Inferior parietal cortex (tissue), 1 donor: Measurements from ENCODE around the gene FAM9A.
A peak's percentile ranks its signal among the peaks of the same experiment; 100 is the strongest.

Source experiments
- DNase-seq: peaks from one replicate; pipeline ENCODE4 v3.0.0-alpha.2; 2016; ENCODE audit errors: extremely low spot score

FAM9A gene

DNA sequence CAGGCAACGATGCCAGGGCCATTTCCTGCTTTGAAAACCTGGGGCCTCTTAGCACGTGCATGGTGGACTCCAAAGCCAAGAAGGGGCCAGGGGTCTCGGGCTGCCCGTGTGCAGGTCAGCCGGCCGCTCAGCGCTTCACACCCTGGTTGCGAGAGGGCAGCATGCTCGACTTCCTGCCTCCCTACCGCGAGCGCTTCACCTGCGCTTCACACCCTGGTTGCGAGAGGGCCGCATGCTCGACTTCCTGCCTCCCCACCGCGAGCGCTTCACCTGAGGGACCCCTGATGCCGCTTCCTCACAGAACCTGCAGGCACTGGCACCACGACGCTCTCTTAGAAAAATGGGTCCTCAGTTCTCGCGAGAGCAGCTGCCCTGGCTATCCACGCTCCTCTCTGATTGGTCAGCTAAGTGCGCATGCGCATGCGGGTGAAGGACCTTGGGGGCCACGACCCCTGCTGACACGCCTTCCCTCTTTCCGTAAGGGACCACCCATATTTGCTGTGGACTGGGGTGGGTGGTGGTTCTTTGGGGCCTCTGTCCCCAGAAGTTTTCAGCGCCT, at the start of gene FAM9A:
TSS of gene FAM9A (minus strand) at position 343 of the 559 bp plus-strand sequence. CDS start 1,212 bp downstream, outside the sequence.
- DNase-seq = no peak

DNA sequence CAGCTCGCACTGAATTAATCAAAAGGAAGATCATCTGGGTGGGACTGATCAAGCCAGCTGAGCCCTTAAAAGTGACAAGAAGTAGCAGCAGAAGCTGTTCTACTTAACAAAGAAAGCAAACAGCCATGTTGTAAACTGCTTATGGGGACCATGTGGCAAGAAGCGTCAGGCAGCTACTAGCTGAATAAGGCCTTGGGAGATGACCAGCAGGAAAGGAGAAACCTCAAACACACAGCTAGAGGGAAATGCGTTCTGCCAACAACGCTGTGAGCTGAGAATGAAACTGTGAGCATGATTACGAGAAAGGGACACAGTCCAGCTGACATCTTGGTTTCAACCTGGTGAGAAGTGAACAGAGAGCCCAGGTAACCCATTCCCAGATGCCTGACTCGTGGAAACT, 49.3 kb upstream of the FAM9A start:
- DNase-seq = no peak

DNA sequence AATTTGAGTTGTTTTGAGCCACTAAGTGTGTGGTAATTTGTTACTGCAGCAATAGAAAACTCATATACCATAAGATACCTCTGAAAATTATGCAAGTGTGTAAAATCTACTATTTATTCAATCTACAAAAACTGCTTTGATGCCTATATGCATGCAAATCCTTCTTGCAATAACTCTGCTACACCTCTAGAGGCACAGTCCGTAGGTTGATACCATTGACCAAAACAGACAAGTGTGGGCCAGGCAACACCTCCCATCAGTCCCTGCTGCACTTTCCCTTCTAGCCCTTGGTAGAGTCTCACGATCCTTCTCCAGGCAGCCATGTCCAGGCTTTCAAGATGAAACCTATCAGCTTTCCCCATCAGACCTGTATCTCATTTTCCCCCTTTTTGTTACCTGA, 48.8 kb upstream of the FAM9A start:
- no peak for DNase-seq

DNA sequence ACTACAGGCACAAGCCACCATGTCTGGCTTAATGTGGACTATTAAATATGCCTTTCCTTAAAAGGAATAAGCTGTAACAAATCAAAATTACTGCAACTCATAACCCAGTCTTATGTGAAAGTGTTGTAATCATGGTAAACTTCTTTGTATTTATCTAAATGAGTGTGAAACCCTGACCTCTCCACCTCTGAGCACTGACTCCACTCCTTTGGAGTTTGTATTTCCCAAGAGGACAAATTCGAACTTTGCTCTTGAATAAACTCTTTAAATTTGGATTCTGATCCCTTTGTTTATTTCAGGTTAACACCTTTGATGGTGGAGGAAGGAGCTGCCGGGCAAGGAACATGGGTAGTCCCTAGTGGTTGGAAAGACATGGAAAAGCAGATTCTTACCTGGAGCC, 48.3 kb upstream of the FAM9A start:
- DNase-seq = no peak

DNA sequence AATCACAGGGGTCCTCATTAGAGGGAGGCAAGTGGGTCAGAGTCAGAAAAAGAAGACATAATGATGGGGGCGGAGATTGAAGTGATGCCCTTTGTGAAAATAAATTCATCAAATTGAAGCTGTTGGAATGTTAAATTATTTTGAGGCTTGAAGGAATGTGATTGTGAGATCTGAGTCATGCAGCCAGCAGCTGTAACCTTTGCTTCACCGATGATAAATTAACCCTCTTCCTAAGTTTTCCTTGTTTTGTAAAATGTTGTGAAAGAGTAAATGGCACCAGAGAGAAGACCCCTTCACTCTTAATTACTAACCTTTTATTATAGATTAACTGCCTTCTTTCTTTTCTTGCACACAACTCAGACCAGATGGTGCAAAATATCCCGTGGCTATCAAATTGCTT, 47.7 kb upstream of the FAM9A start:
- DNase-seq = no peak

DNA sequence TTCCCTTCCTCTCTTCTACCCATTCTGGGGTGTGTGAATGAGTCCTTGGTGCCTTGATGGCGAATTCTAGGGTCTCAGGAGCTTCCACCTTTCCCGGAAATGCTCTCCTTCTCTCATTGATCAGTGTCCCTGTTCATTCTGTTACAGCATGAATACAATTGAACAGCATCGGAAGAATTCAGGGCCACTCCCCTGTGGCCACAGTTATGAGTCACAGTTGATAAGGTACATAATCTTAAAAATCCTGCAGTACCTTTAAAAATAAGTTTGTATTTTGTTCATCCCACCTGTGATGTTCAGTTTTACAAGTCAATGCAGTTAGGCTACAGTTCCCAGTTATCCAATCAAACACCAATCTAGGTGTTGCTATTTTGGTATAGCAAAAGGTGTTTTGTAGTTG, 47.3 kb upstream of the FAM9A start:
- no peak for DNase-seq

DNA sequence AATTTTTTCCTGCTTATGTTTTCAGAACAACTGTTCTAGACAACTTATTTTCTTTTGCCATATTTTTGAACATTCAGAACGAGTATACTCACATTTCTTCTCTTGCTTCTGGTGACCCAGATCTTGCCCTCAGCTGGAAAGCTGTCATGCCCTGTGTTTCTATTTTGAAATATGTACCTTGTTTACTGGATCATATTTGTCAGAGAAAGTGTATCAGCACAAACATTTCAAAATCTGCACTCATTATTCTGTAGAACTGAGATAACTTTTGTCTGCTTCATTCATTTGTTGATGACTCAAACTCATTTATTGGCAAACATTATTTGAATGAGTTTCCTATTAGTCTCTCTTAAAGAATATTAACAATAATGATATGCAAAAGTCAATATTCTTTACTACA, 46.2 kb upstream of the FAM9A start:
- no peak for DNase-seq

DNA sequence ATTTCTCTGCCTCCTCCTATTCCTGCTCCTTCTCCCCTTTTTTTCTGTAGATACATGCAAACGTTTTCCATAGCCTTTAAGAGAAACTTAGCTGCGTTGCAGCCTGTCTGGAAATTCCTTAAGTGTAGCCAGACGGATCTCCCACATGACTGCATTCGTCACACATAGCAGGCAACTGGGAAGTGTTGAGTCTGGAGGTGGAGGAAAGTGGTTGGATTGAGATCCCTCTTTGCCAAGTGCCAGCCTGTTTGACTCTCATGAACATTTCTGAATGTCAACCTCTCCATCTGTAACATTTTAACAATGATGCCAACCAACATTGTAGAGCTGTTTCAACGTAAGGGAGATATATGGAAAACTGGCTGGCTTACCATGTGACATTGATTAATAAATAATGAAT, 45.1 kb upstream of the FAM9A start:
- DNase-seq = no peak

DNA sequence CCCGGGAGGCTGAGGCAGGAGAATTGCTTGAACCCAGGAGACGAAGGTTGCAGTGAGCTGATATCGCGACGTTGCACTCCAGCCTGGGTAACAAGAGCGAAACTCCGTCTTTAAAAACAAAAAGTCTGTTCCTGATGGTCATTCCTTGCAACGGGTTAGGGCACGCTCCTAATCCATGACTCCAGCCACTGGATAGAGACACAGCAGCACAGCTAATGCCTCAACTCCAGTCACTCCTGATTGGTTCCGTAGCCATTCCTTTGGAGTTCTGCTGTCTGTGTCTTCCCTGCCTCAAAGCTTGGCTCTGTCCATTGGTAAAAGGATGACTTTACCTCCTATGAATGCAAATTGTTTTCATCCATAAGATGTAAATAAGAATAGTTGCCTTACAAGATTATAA, 44.3 kb upstream of the FAM9A start:
- DNase-seq = no peak

DNA sequence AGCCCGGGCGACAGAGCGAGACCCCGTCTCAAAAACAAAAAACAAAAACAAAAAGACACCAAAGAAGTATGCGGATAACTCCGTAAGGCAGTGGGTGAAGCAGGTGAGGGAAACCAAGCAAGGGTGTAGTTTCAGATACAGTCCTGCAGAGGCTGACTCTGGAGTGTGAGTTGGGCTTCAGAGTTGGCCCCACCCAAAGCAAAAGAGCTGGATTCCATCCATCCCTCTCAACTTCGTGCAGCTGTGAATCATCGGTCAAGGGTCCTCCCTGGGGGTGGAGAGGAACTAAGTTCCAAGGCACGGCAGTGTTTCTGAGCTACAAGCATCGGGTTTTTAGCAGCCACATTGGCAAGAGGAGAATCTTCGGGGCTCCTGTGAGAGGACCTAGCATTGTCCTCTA, 43.9 kb upstream of the FAM9A start:
- DNase-seq = no peak

DNA sequence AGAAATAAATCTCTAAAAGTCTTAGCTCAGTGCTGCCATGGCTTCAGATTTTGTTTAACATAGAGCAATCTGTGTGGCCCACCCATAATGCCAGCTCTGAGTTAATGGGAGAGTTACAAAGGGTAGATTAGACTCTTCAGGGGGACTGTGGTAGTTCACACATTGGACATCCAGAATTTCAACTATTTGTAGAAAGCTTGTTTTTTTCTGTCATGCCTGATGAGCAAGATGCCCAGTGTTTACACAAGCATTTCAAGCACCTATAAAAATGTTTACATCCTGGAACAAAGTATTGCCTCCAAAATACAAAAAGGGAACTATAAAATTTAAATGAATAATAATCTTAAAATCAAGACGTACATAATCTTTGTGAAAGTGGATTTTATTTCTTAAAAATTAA, 43.0 kb upstream of the FAM9A start:
- DNase-seq = no peak

DNA sequence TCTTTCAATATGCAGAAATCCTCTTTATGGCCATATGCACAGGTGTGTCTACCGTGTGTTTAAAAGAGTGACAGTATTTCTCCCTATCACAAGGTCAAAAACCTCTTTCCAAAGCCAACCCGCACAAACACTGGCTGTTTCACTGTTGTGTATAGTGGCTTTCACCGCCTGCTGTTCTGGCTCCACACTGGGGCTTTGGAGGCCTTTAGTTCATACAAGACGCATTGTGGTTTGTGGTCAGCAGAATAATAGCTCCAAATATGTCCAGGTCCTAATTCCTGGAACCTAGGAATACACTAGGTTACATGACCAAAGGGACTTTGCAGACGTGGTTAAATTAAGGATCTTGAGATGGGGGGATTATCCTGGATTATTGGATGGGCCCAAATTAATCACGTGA, 40.7 kb upstream of the FAM9A start:
- DNase-seq = no peak

DNA sequence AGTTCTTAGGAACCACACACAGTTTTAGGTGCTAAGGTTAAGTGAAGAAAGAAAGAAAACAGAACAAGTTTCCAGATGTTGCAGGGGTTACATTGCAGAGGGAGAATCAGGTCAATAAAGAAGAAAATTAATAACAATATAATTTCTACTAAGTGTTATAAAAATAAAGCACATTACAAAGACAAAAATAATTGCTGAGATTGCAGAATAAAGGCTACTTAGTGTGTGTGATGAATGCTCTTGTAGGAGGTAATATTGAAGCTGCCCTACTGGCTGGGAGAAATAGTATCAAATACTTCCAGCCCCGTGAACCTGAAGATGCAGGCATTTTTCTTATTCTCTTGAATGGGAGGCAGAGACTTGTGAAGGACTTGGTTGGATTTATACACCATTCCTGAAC, 33.2 kb upstream of the FAM9A start:
- DNase-seq = no peak

DNA sequence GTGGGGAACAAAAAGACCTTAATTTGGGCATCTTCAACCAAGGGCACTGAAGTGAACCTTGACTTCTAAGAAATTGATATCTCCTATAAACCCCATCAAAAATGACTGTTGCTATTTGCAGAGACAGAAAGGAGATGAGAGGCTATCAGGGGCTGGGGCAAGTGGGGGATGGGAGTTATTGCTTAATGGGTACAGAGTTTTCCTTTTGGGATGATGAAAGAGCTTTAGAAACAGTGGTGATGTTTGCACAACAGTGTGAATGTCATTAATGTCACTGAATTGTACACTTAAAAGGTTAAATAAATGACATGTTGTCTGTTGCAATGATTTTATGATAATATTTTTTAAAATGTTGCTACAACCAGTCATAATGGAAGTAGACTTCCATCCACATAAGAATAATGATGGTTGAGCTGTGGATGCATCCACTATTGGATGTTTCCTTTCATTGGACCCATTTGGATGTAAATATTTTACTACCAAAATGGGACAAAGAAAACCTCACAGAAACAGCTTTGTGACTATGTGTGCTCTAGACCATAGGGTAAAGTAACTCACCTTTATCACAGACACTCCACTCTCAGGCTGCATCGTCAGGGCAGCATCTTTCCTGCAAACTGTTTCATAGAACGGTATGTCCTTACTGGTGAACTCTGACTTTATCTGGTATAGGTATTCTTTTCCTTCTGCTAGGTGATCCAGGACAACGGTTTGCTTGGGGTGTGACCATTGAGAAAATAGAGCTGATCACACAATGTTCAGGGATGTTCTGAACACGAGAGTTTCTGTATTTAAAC, 31.6 kb upstream of the FAM9A start:
- no peak for DNase-seq

DNA sequence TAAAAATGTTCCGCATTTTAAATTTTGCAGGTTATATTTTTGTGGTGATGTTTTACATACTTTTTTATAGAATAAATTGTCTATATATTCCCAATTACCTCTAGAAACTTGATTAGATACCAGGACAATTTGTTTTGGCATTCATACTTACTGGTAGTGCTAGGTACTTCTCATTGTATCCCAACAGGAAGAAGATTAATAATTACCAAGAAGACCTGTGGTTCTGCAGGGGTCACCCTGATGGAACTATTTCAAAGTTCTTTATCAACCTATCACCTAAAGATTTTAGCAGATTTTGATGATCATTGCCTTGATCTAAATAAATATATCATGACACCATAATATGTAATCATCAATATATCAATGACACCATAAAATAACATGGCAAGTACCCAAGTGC, 22.5 kb upstream of the FAM9A start:
- no peak for DNase-seq

DNA sequence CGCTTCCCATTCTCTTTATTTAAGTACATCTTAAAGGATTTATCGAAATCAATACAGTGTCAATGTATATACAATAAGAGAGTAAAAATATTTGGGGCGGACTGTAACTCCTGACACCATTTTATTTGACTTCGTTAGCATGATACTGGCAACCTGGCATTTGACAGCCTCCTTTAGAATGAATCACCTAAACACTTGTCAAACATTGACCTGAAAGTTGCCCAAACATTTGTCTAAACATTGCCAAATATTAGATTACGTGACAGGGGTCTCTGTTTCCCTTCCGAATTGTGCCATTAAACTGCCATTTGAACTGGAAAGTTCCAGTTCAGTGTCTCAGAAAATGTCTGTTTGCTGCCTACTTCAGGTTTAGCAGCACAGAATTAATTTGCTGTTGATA, 20.8 kb upstream of the FAM9A start:
- DNase-seq = no peak

DNA sequence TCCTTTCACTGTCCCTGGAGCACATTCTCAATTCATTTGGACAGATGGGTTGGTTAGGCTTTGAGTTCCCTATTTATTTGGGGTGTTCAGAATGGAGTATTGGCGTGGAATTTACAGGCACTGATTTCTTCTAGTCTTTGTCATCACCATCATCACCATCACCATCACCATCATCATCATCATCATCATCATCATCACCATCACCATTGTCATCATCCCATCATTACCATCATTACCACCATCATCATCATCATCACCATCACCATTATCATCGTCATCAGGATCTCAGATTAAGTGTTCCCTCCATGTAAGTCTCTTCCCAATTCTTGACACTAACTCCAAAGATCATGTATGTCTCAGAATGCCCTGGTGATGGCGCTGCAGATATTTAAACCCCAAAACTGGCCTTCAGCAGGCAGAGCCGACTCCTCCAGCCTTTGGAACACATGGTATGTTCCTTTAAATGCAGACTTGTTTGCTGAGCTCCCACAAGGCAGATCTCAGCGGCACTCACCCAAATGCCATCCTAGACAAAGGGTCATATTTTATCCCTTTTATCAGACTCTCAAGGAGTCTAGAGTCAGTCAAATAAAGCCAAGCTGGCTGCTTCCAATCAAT, 19.8 kb upstream of the FAM9A start:
- no peak for DNase-seq

DNA sequence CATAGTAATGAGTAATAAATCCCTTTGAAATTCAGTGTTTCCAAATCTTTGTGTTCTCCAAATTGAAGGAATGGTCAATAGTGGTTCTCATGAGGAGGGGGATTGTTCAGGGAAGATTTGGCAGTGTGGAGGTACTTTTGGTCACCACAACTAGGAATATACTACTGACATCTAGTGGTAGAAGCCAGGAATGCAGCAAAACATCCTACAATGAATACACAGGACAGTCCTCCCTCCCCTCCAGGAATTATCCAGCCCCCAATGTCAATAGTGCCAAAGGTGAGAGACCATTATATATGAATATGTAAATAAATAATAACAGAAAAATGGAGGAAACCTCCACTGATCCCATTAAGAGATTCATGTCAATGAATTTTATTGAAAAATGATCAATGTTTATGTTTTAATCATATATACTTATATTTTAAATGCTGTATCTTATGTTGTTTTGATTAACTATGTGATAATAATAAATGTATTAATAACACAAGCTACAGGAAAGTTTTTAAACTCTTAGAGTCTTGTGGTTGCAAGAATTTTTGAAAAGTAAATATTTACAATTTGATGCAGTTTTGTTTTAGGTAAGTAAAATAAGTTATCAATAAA, 14.4 kb upstream of the FAM9A start:
- DNase-seq = peak; percentile 65

DNA sequence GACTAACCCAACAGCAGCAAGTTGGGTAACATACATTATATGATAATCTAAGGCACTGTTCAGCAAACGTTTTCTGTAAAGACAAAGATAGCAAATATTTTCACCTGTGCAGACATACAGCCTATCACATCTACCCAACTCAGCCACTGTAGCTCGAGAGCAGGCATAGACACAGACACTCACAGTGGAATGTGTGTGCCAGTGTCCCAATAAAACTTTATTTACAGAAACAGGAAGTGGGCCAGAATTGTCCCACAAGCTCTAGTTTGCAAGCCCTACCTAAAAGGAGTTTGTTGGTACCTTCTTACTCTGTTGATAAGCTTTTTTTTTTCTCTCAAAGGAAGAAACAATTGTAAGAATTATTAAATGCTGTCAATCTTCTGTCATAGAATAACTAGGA, 11.9 kb upstream of the FAM9A start:
- DNase-seq = no peak

DNA sequence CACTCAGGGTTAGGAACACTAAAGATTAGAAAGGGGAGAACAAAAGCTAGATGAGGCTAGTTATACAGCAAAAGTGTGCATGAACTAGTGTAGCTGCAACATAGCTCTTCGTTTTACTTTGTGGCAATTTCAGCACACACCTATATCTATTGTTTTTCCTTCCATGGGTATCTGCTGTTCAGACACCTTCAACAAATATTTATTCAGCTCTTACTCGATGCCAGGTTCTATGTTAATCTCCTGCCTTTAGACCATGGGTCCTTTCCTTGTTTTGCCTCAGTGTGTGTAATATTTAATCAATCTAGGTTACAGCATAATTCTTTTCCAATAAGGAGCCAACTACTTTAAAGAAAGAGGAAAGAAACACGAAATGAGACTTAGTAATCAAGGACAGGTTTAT, 10.4 kb upstream of the FAM9A start:
- no peak for DNase-seq

DNA sequence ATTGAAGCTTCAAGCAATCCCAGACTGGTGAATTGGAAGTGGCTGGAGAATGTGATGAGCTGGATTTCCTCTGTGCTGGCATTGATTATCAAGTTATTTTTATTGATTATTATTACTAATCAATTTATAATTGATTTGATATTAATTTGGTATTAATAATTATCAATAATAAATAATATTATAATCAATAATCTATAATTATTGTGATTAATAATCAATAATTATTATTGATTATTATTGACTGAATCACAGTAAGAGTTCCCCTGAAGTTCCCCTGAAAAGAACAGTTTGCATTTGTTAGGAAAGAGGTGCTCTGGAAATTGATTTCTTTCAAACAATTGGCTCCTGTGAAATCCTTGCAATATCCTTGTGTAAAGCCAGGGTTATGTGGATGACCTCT, 7.5 kb upstream of the FAM9A start:
- DNase-seq = no peak

DNA sequence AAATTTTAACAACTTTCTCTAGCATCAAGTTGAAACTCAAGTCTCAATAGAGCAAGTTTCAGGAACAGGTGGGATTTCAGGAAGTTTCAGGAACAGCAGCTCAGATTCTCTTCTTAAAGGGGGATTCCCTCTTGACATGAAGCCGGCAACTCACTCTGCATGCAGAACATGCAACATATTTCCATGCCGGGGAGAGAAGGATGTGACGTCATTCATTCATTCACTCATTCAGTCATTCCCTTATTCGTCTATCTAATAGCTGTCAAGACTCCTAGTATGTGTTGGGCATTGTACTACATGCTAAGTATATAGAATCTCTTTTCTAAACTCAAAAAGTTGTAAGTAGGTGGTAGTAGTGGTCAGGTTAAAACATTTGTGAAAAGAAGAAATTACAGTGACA, 4.8 kb upstream of the FAM9A start:
- no peak for DNase-seq

DNA sequence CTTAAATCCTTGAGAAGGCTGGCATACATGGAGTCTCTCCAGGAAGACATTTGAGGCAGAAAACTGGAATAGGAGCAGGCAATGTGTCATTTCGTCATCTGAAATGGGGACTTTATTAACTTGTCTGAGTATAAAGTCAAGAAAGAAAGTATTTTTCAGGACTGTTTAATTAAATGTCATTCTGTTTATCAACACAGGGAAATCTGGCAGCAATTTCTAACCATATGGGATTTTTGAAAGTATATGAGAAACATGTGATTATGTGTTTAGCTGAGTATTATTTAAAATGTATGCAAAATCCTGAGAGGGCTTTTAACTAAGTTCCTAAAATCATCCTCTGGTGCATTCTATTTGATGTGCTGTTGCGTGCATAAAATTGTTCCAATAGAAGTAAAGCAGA, 3.9 kb upstream of the FAM9A start:
- no peak for DNase-seq
